Astrocyte of the spinal cord (primary cell): ENCODE results near the gene CGN.

Source experiments
- DNase-seq: peaks from one replicate; pipeline ENCODE4 v3.0.0; 2011; ENCODE audit warnings: low read depth, low spot score
- H3K4me3 ChIP-seq: 2 replicates; pipeline ENCODE4 v1.5.1; 2011; ENCODE audit warnings: low read depth, mild to moderate bottlenecking, low read length, moderate library complexity
- in situ Hi-C: cut with HindIII; loops from 2 replicates; pipeline ENCODE4 v1.10.0; 2017; ENCODE audit warnings: low sequenced_read_pairs
- TF ChIP-seq, protein P1 (sequence below): IDR thresholded peaks from 2 replicates; pipeline ENCODE4 v1.5.1; 2012; ENCODE audit warnings: low read depth, mild to moderate bottlenecking, low read length, inconsistent platforms

CGN gene

GRCh38 chr1:151494741-151495281, 16.4 kb upstream of the CGN start:
- no peak overlapping the region for H3K4me3 ChIP-seq
- DNase-seq, result peak; percentile 70
- TF ChIP-seq, protein P1, sequence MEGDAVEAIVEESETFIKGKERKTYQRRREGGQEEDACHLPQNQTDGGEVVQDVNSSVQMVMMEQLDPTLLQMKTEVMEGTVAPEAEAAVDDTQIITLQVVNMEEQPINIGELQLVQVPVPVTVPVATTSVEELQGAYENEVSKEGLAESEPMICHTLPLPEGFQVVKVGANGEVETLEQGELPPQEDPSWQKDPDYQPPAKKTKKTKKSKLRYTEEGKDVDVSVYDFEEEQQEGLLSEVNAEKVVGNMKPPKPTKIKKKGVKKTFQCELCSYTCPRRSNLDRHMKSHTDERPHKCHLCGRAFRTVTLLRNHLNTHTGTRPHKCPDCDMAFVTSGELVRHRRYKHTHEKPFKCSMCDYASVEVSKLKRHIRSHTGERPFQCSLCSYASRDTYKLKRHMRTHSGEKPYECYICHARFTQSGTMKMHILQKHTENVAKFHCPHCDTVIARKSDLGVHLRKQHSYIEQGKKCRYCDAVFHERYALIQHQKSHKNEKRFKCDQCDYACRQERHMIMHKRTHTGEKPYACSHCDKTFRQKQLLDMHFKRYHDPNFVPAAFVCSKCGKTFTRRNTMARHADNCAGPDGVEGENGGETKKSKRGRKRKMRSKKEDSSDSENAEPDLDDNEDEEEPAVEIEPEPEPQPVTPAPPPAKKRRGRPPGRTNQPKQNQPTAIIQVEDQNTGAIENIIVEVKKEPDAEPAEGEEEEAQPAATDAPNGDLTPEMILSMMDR, result no peak

DNA sequence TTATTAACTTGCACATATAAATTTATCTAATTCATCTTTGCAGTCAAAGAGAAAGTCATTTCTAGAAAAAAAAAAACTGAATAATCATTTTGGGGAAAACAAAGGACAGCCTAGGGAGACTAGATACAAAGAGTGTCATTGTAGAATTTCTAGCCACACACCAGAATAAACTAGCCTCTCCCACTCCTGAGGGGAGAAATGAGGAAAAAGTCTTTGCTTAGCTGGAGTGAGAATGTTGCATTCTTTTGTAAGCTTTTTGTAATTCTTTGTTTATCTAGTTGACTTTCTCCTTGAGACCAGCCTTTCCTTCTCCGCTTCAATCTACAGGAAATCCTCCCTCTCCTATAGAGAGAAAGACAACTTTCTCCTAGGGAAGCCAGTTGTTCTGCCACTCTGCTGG, 15.9 kb upstream of the CGN start:
- peak; percentile 12 for DNase-seq
- in situ Hi-C loops, result no loop called here
- TF ChIP-seq, protein P1, result no peak
- no peak overlapping the region for H3K4me3 ChIP-seq

More at GRCh38 chr1:151494741-151495281, 16.4 kb upstream of the CGN start:
- in situ Hi-C loops, result no loop called here

DNA sequence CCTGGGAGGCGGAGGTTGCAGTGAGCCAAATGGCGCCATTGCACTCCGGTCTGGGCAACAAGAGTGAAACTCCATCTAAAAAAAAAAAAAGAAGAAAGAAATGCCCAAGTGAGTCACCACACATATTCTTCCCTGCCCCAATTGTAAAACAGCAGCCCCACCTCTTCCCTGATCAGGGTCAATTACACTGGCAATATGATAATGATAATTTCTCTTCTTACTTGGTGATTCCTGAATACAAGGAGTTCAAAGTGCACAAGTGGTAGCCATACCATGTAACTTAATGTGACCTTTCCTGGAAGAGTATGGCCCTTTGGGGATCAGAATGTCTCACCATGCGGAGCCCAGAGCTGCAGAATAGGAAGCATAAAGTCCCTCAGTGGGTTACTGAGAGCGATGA, 11.8 kb upstream of the CGN start:
- in situ Hi-C loops, result no loop called here

DNA sequence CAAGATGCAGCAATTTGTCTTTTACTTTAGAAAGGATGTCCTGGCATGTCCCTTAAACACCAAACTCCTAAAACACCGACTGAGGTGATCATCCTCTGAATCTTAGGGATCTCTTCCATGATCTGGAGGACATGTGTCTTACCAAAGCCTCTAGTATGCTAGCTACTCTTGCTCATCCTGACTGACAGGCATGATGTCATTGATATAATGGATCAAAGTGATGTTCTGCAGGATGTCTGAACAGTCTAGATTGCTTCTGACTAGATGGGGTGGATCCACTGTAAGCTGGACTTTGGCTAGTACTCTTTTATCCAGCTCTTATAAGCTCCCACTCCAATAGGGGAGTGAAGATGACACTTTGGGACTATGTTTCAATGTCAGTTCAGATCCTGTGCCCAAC, 11.3 kb upstream of the CGN start:
- DNase-seq, result no peak
- TF ChIP-seq, protein P1, result no peak
- in situ Hi-C loops, result no loop called here

More for the DNA sequence above, 11.8 kb upstream of the CGN start:
- DNase-seq, result no peak
- TF ChIP-seq, protein P1, result no peak
- H3K4me3 ChIP-seq, result no peak overlapping the region

DNA sequence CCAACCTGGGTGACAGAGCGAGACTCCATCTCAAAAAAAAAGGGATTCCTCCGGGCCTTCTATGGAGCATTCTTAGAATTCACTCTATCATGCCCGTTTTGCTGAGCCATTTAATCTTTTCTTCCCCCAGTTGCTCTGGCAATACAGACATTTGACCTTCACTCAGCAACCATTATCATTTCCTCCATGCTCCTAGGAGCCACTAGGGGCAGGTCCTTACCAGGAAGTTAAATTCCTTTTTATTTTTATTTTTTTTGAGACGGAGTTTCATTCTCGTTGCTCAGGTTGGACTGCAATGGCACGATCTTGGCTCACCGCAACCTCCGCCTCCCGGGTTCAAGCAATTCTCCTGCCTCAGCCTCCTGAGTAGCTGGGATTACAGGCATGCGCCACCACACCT, 9.7 kb upstream of the CGN start:
- in situ Hi-C loops, result no loop called here
- H3K4me3 ChIP-seq, result no peak overlapping the region
- DNase-seq, result no peak
- TF ChIP-seq, protein P1, result peak; percentile 21

More for the DNA sequence above, 11.3 kb upstream of the CGN start:
- H3K4me3 ChIP-seq, result no peak overlapping the region

DNA sequence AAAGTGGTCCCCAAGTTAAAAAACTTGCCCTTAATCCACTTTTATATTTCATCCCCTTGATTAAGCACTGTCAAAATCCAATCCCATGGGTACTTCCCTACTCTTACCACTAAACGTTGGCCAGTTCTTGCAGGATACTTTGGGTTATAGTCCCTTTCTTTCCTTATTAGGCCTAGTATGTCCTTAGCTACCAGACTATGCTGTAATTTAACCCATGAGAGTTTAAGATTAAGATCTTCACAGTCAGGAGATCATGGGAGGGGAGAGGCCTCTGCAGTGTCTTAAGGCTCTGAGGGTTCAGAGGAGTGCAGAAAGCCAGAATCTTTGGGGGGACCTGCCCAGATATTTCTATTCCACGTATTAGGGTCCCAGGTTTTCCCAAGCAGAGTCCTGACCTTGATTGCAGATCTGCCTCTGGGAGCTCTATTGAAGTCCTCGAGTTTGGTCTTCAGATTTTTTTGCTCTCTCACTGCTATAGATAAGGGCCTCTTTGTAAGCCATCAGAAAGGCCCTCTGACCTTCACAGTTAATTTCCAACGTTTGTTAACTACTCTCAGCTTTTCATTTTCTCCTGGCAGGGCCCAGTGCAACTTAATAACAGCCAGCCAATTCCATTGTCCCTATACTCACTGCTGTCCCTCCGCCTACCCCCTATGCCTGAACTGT, 9.0 kb upstream of the CGN start:
- no peak for DNase-seq
- no peak overlapping the region for H3K4me3 ChIP-seq
- in situ Hi-C loops, result no loop called here
- TF ChIP-seq, protein P1, result no peak
